ENCODE measurements around the gene PSMA5.
A peak's percentile ranks its signal among the peaks of the same experiment; 100 is the strongest.
"Not testable (repeated sequence)": the region's sequence is repeated elsewhere in the genome, so short reads cannot be mapped to it uniquely, and the experiment has no call there.

PSMA5 gene

GRCh38 chr1:109426281-109427170 is at the start of gene PSMA5:
TSS of gene PSMA5 (minus strand) at chr1:109426448. CDS start at chr1:109426330, 118 bp downstream.
- H3K4me3 ChIP-seq (ENCODE audit: low read depth, low read length), result peak within 1 kb of the TSS; percentile 83
- DNase-seq (ENCODE audit: low read depth), result peak; percentile 100
- TF ChIP-seq MYC (IDR thresholded peaks at IDR 0.05; ENCODE audit: low read depth, low read length), result no peak; the same call in none of the 2 replicates
- peak; percentile 71 for TF ChIP-seq MAX (IDR thresholded peaks at IDR 0.05; ENCODE audit: low read depth, low read length)
- TF ChIP-seq POLR2A (IDR thresholded peaks at IDR 0.05; ENCODE audit: extremely low read depth, insufficient read length), result peak; percentile 89

- H3K4me3 ChIP-seq (ENCODE audit: low read depth, low read length), result no peak overlapping the region
- DNase-seq (ENCODE audit: low read depth), result no peak
- TF ChIP-seq MYC (IDR thresholded peaks at IDR 0.05; ENCODE audit: low read depth, low read length) (no peak), MAX (IDR thresholded peaks at IDR 0.05; ENCODE audit: low read depth, low read length) (no peak), CTCF (IDR thresholded peaks at IDR 0.05; ENCODE audit: low read depth, low read length) (no peak), POLR2A (IDR thresholded peaks at IDR 0.05; ENCODE audit: extremely low read depth, insufficient read length) (no peak)
Observed at GRCh38 chr1:109475261-109475660, 49.0 kb upstream of the PSMA5 start.

- TF ChIP-seq POLR2A (IDR thresholded peaks at IDR 0.05; ENCODE audit: extremely low read depth, insufficient read length) (no peak), CTCF (IDR thresholded peaks at IDR 0.05; ENCODE audit: low read depth, low read length) (no peak), MYC (IDR thresholded peaks at IDR 0.05; ENCODE audit: low read depth, low read length) (no peak), MAX (IDR thresholded peaks at IDR 0.05; ENCODE audit: low read depth, low read length) (no peak)
- DNase-seq (ENCODE audit: low read depth), result no peak
- no peak overlapping the region for H3K4me3 ChIP-seq (ENCODE audit: low read depth, low read length)
Observed at GRCh38 chr1:109474697-109475096, 48.4 kb upstream of the PSMA5 start.

GRCh38 chr1:109473284-109474057 is 47.2 kb upstream of the PSMA5 start:
- not testable (repeated sequence) for H3K4me3 ChIP-seq (ENCODE audit: low read depth, low read length); DNase-seq (ENCODE audit: low read depth)

- no peak for TF ChIP-seq MAX (IDR thresholded peaks at IDR 0.05; ENCODE audit: low read depth, low read length)
- DNase-seq (ENCODE audit: low read depth), result no peak
- no peak overlapping the region for H3K4me3 ChIP-seq (ENCODE audit: low read depth, low read length)
Observed at GRCh38 chr1:109472779-109473178, 46.5 kb upstream of the PSMA5 start.

- TF ChIP-seq CTCF (IDR thresholded peaks at IDR 0.05; ENCODE audit: low read depth, low read length), result no peak
- TF ChIP-seq MYC (IDR thresholded peaks at IDR 0.05; ENCODE audit: low read depth, low read length), result no peak
- no peak for TF ChIP-seq POLR2A (IDR thresholded peaks at IDR 0.05; ENCODE audit: extremely low read depth, insufficient read length)
- no peak overlapping the region for H3K4me3 ChIP-seq (ENCODE audit: low read depth, low read length)
- no peak for DNase-seq (ENCODE audit: low read depth)
Observed at GRCh38 chr1:109470245-109470644, 44.0 kb upstream of the PSMA5 start.

- no peak for DNase-seq (ENCODE audit: low read depth)
- TF ChIP-seq POLR2A (IDR thresholded peaks at IDR 0.05; ENCODE audit: extremely low read depth, insufficient read length) (no peak), MYC (IDR thresholded peaks at IDR 0.05; ENCODE audit: low read depth, low read length) (no peak), CTCF (IDR thresholded peaks at IDR 0.05; ENCODE audit: low read depth, low read length) (no peak), MAX (IDR thresholded peaks at IDR 0.05; ENCODE audit: low read depth, low read length) (no peak)
- H3K4me3 ChIP-seq (ENCODE audit: low read depth, low read length), result no peak overlapping the region
Observed at GRCh38 chr1:109468903-109469302, 42.7 kb upstream of the PSMA5 start.

Measured in NB4 (cell line).